Measurements from ENCODE around the gene COL18A1.

The COL18A1 gene

GRCh38 chr21:45465105-45465504 lies 60.1 kb downstream of the COL18A1 start:
- no peak for DNase-seq (ENCODE audit: extremely low read depth in 1 of 2, low read depth in 1 of 2)

GRCh38 chr21:45465611-45466329 lies 60.8 kb downstream of the COL18A1 start:
- DNase-seq (ENCODE audit: extremely low read depth in 1 of 2, low read depth in 1 of 2), result no peak

- DNase-seq (ENCODE audit: extremely low read depth in 1 of 2, low read depth in 1 of 2), result no peak
Observed at GRCh38 chr21:45466330-45467220, 61.6 kb downstream of the COL18A1 start.

GRCh38 chr21:45467221-45467779 lies 62.3 kb downstream of the COL18A1 start:
- DNase-seq (ENCODE audit: extremely low read depth in 1 of 2, low read depth in 1 of 2), result no peak

GRCh38 chr21:45468051-45468970 lies 63.3 kb downstream of the COL18A1 start:
- no peak for DNase-seq (ENCODE audit: extremely low read depth in 1 of 2, low read depth in 1 of 2)

GRCh38 chr21:45468971-45469272 lies 64.0 kb downstream of the COL18A1 start:
- no peak for DNase-seq (ENCODE audit: extremely low read depth in 1 of 2, low read depth in 1 of 2)

GRCh38 chr21:45469273-45470086 lies 64.5 kb downstream of the COL18A1 start:
- DNase-seq (ENCODE audit: extremely low read depth in 1 of 2, low read depth in 1 of 2), result no peak

GRCh38 chr21:45470087-45470515 lies 65.1 kb downstream of the COL18A1 start:
- no peak for DNase-seq (ENCODE audit: extremely low read depth in 1 of 2, low read depth in 1 of 2)

GRCh38 chr21:45470773-45471524 lies 66.0 kb downstream of the COL18A1 start:
- DNase-seq (ENCODE audit: extremely low read depth in 1 of 2, low read depth in 1 of 2), result no peak

GRCh38 chr21:45471525-45472221 lies 66.7 kb downstream of the COL18A1 start:
- DNase-seq (ENCODE audit: extremely low read depth in 1 of 2, low read depth in 1 of 2), result no peak

GRCh38 chr21:45472445-45473365 lies 67.7 kb downstream of the COL18A1 start:
- DNase-seq (ENCODE audit: extremely low read depth in 1 of 2, low read depth in 1 of 2), result no peak

GRCh38 chr21:45473496-45474322 lies 68.7 kb downstream of the COL18A1 start:
- no peak for DNase-seq (ENCODE audit: extremely low read depth in 1 of 2, low read depth in 1 of 2)

GRCh38 chr21:45474323-45474950 lies 69.5 kb downstream of the COL18A1 start:
- no peak for DNase-seq (ENCODE audit: extremely low read depth in 1 of 2, low read depth in 1 of 2)

- DNase-seq (ENCODE audit: extremely low read depth in 1 of 2, low read depth in 1 of 2), result no peak
Observed at GRCh38 chr21:45475004-45475685, 70.2 kb downstream of the COL18A1 start.

GRCh38 chr21:45475797-45476570 lies 71.0 kb downstream of the COL18A1 start:
- DNase-seq (ENCODE audit: extremely low read depth in 1 of 2, low read depth in 1 of 2), result no peak

All from stimulated activated CD8-positive, alpha-beta memory T cell treated with anti-CD3 and anti-CD28 coated beads, Interleukin-7, amount 100 ng/mL, for 48 hours (primary cell).